G401 (cell line): ENCODE data around the gene GIPC2. TPM values are rescaled to one million over a fixed set of nuclear protein-coding genes. Genes with fewer than 3 reads are reported as not detected.

ENCODE experiments used
- DNase-seq: peaks from one replicate; pipeline ENCODE4 v3.0.0-alpha.2; 2015; ENCODE audit warnings: low spot score
- in situ Hi-C: cut with HindIII; loops from 2 replicates; pipeline ENCODE4 v1.10.0; 2016; ENCODE audit warnings: low sequenced_read_pairs, mixed read lengths
- total RNA-seq: library from RNA; depleted of rRNA; stranded (reverse); fragments of >200 nt; shearing (Covaris generic); gene quantifications from 2 replicates; pipeline ENCODE4 v1.2.3, GENCODE V29; 2014

GIPC2 gene
- total RNA-seq, 1 experiment from 2014 or later: not detected

GRCh38 chr1:78032996-78033796 is 12.6 kb upstream of the GIPC2 start:
- DNase-seq: no peak
- in situ Hi-C loops: no loop called here

GRCh38 chr1:78033797-78034172 is 12.0 kb upstream of the GIPC2 start:
- in situ Hi-C loops: no loop called here

DNA sequence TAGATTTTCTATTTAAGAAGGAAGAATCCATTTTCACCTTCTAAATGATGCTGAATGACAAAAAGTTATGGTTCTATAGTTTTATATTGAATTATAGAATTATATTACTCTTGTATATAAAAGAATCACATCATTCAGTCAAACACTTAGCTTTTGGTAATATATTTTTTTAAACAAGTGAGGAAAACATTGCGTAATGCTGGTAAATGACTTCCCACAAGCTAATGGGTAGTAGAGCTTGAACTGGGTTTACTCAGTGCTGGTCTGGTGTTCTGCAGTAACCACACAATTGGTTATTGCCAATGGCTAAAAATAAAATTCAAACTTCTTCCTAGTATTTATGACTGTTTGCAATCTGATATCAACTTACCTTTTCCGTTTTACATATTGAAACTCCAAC is 10.6 kb upstream of the GIPC2 start:
- in situ Hi-C loops: no loop called here
- DNase-seq: no peak

More at GRCh38 chr1:78033797-78034172, 12.0 kb upstream of the GIPC2 start:
- DNase-seq: no peak

DNA sequence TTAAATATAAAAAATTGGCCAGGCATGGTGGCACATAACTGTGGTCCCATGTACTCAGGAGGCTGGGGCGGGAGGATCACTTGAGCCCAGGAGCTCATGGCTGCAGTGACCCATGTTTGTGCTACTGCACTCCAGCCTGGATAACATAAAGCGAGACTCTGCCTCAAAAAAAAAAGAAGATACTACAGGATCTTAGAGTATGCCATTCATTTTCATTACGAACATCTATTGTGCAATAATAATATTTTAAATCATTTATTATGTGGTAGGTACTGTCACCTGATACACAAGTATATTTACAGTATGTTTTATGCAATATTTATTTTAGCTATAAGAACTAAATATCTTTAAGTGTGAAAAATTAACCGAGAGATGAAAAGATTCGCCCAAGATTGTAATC is 9.3 kb upstream of the GIPC2 start:
- in situ Hi-C loops: no loop called here
- no peak for DNase-seq

DNA sequence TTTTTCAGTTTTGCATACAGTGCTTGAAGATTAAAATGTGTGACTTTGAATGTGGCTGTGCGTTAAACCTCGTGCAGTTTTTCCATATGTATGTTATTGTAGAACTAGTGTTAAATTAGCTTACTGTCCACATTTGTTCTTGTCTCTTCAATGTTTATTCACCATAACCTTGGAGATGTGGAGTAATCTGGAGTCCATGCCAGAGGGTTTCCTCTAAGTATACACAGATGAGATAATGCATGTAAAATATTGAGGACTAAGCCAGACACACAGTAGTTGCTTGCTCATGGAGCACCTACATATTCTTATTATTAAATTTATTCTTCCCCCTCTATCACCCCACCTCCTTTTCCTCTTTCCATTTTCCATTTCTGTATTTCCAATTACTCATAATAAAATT is 7.7 kb upstream of the GIPC2 start:
- DNase-seq: no peak
- in situ Hi-C loops: no loop called here

GRCh38 chr1:78038491-78038939 is 7.3 kb upstream of the GIPC2 start:
- in situ Hi-C loops: no loop called here
- DNase-seq: no peak

DNA sequence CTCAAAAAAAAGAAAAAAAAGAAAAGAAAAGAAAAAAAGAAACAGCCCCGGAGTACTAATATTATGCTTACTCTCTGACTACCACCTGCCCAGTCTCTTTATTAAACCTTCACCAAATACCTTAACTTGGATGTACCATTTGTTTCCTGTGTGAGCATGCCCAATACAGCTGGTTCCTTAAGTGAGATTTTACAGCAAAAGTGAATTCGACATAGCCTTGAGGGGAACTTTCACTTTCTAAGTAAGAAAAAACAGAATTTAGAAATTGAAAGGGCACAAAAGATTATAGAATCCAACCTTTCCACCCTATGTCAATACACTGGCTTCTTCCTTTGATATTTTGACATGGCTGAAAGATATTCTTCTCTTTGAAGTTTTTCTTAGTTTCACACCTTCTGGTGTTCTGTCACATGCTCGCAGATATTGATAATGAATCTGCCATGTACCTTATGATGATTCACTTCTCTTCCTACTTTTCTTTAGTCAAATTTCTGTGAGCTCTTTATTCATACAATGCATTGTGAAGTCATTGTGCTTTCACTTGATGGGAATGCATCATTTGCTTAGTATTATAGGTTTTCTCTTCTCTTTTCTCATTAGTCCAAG is 5.2 kb upstream of the GIPC2 start:
- no peak for DNase-seq

DNA sequence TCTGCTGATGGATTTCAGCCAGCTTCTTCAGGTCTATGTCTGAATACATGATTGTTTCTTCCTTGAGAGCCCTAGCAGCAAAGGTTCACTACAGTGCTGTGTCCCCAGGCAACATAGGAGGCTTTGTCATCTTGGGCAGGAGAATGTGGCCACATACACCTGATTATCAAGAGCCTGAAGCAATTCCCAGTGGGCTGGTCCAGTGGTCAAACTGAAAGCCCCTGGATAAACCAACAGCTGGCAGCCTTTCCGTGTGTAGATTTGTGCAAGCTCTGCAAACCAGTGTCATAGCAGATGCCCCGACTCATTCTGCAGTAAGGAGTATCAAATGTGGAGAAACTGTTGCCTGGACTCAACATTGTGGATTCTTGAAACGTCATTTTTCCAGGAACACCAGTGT is 2.3 kb upstream of the GIPC2 start:
- DNase-seq: no peak
- in situ Hi-C loops: no loop called here

More for the DNA sequence above, 5.2 kb upstream of the GIPC2 start:
- in situ Hi-C loops: no loop called here

GRCh38 chr1:78044796-78045562 is 787 bp upstream of the GIPC2 start:
- no peak for DNase-seq
- in situ Hi-C loops: no loop called here

DNA sequence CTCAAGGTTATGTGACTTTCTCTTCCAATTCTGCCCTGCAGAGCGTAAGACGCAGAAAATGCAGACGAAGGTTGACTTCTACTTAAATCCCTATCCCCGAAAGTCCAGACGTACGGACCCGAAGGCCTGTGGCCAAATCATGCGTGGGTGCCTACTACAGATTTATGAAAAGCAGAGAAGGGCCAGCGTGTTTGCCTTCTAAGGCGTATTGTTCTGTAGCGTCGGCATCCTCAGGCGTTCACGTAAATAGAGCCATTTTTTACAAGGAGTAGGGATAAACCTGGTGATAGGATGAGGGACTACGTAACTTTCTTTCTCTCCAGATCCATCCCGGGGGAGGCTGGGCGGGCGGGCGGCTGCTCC is 222 bp upstream of the GIPC2 start:
- no peak for DNase-seq
- in situ Hi-C loops: no loop called here

GRCh38 chr1:78047106-78047505 is 1.3 kb downstream of the GIPC2 start:
- DNase-seq: no peak
- in situ Hi-C loops: no loop called here

DNA sequence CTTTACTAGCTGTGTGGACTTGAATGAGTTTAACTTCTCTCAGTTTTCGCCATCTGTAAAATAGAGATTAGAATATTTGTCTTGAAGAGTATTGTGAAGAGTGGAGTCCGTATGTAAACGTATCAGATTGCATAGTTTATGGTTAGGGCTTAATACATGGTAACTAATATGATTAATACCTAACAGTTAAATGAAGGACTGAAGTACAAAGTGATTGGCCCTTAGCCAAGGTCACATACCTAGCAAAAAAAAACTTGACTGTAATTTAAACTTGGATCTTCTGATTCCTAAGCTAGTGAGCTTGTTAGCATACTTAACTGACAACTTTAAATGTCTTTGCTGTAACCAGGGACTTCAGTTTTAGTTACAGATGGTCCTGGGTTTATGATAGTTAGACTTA is 1.9 kb downstream of the GIPC2 start:
- no peak for DNase-seq

DNA sequence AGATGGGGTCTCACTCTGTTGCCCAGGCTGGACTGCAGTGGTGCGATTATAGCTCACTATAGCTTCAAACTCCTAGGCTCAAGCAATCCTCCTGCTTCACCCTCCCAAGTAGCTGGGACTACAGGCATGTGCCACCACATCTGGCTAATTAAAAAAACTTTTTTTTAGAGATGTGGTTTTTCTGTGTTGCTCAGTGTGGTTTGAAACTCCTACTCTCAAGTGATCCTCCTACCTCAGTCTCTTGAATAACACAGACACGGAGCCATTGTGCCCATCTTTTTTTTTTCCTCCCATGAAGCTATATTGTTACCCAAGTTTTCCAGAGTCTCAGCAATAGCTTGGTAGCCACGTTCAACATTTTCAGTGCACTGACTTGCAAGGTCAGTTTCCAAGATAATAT is 2.7 kb downstream of the GIPC2 start:
- DNase-seq: no peak
- in situ Hi-C loops: no loop called here

More for the DNA sequence above, 1.9 kb downstream of the GIPC2 start:
- in situ Hi-C loops: no loop called here

DNA sequence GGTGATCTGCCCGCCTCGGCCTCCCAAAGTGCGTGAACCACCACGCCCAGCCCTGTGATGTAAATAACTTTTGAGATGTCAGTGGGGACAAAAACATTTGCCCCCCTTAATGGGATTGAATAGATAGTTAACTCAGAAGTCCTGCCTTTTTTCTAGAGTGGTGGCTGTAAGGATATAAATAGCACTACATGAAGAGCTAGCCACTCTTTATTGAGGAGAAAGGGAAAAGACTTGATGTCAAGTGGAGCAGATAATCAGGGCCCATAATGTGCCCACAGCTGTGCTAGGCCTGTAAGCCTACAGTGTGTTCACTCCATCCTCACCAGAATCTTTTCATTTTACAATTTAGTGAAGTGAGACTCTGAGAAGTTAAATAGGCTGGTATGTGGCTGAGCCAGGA is 3.6 kb downstream of the GIPC2 start:
- in situ Hi-C loops: no loop called here
- no peak for DNase-seq

DNA sequence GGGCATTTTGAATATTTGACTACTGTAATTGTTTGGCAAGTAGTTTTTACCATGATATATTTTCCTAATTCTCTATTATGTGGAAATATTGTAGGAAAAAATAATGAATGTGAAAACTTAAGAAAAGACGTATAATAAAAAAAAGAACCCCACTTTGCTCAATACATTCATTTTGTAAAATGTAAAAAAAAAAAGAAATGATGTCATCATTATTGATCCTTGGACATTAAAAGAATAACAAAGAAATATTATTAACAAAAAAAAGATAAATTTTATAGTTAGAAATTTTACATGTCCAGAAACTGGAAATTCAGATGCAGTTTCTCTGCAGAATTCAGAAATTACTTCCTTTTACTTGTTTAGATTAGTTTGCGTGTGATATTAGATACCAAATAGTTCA is 5.2 kb downstream of the GIPC2 start:
- DNase-seq: no peak
- in situ Hi-C loops: no loop called here

- no peak for DNase-seq
- in situ Hi-C loops: no loop called here
Measured at GRCh38 chr1:78052685-78053405, 7.1 kb downstream of the GIPC2 start.

- no peak for DNase-seq
- in situ Hi-C loops: no loop called here
Measured at GRCh38 chr1:78053498-78053897, 7.7 kb downstream of the GIPC2 start.

DNA sequence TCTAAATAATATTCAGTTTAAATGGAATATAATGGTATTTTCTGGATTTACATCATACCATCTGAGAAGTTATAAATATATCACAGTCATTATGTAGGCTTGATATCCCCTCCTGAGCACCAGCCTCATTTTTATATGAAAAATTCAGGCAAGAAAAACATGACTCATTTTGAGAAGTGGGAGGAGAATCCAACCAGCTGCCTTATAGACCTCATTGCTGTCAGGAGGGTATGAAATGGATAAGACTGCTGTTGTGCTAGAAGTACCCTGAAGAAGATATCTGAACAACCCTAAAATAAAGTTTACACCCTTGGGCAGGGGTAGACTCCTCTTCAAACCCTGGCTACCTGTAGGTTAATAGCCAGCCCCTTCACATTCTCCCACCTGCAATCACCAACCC is 8.8 kb downstream of the GIPC2 start:
- DNase-seq: no peak
- in situ Hi-C loops: no loop called here

- DNase-seq: no peak
- in situ Hi-C loops: no loop called here
Measured at GRCh38 chr1:78054972-78055371, 9.2 kb downstream of the GIPC2 start.
